ENCODE data around the gene ZNF546.

DNA sequence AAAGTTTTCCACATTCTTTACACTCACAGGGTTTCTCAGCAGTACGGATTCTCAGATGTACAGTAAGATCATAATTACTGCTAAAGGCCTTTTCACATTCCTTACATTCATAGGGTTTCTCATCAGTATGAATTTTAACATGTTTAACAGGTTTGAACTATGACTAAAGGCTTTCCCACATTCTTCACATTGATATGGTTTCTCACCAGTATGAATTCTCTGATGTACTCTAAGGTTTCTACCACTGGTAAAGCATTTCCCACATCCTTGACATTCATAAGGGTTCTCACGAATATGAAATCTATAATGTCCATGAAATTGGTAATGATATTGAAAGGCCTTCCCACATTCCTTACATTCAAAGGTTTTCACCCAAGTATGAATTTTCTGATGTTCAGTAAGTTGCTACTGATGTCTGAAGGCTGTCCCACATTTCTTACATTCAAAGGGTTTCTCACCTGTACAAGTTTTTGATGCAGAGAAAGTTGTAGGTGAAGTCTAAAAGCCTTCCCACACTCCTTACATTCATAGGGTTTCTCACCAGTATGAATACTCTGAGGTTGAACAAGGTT, 37.2 kb downstream of the ZNF546 start:
- TF ChIP-seq CTCF (IDR thresholded peaks at IDR 0.05; ENCODE audit: borderline replicate concordance, extremely low read depth, low read length, poor library complexity, severe bottlenecking) (no peak), EZH2 (IDR thresholded peaks at IDR 0.05; ENCODE audit: borderline replicate concordance, low read depth, low read length, severe bottlenecking) (no peak)
